ENCODE results near the gene HPN. TPM values are rescaled to one million over a fixed set of nuclear protein-coding genes. Genes with fewer than 3 reads are reported as not detected.

The HPN gene
- total and polyA plus RNA-seq, 2 of the 13 experiments (the other 11 are each of a cell fraction or from before 2014, with no cell fraction given), result 46.7 to 261 TPM

DNA sequence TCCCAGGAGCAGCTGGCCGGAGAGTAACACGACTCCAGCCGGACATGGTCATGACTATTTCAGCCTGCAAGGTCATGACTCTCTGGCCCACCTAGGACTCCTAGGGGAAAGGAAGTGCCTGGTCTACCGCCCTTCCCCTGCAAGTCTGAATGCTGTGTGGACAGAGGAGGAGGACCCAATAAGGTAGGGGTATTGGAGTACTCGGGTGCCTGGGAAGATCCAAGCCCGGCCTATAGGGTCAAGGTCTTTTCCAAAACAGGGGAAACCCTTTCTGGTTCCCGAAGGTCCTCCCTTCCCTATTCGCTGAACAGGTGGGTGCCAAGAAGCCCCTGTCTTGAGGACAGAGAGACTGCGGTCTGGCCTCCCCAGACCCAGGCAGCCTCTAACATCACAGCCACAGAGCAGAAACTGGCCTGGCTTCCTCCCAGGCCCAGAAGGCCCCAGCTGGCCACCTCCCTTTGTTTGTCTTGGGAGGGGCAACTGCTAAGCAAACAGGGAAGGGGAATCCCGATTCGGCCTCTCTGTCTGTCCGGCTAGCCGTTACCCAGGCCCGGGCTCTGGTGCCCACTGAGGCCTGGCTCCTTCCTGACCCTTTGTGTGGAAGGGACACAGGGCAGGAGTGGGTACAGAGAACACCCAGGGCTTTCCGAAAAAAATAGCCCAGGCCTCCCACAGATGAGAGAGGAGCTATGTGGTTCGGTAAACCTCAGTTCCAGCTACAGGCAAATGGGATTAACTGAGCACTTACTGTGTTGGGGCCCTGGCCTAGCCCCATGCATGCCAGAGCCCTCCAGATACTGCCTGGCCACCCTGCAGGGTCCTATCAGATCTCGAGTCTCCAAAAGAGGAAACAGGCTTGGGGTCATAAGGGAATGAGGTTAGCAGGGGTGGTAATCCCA, 46.6 kb upstream of the HPN start (continued):
- TF ChIP-seq KDM6A (CRISPR knock-in tag; IDR thresholded peaks at IDR 0.05; ENCODE audit: low read depth) (peak; percentile 73), ZNF776 (CRISPR knock-in tag; IDR thresholded peaks at IDR 0.05) (peak; percentile 47; the same call in 1 of the 2 replicates), MTF2 (CRISPR knock-in tag; IDR thresholded peaks at IDR 0.05; ENCODE audit: borderline replicate concordance) (no peak), RXRA (CRISPR knock-in tag; IDR thresholded peaks at IDR 0.05) (peak; percentile 85), ZNF232 (CRISPR knock-in tag; IDR thresholded peaks at IDR 0.05; ENCODE audit: borderline replicate concordance) (peak; percentile 71; the same call in 1 of the 2 replicates), ZNF33A (CRISPR knock-in tag; IDR thresholded peaks at IDR 0.05; ENCODE audit: borderline replicate concordance) (0 out of 2 replicates have a peak, but pooled peaks have one; percentile 27), NR2F6 (IDR thresholded peaks at IDR 0.05) (peak; percentile 72), NR2F6 (CRISPR knock-in tag; IDR thresholded peaks at IDR 0.05) (peak; percentile 79), ZNF552 (CRISPR knock-in tag; IDR thresholded peaks at IDR 0.05; ENCODE audit: borderline replicate concordance) (no peak), BRD4 (CRISPR knock-in tag; IDR thresholded peaks at IDR 0.05) (no peak), ZNF724P (CRISPR knock-in tag; IDR thresholded peaks at IDR 0.05; ENCODE audit: borderline replicate concordance) (peak; percentile 61; the same call in 1 of the 2 replicates), SP1 (IDR thresholded peaks at IDR 0.05) (no peak), SP1 (CRISPR knock-in tag; IDR thresholded peaks at IDR 0.05) (peak; percentile 60; the same call in 1 of the 2 replicates), ZNF264 (CRISPR knock-in tag; IDR thresholded peaks at IDR 0.05) (no peak; the same call in 1 of the 2 replicates), MXD4 (CRISPR knock-in tag; IDR thresholded peaks at IDR 0.05) (no peak), HNRNPL (IDR thresholded peaks at IDR 0.05; ENCODE audit: low read depth, low read length) (peak; percentile 89), MYNN (CRISPR knock-in tag; IDR thresholded peaks at IDR 0.05; ENCODE audit: low read depth) (no peak), FOXJ3 (CRISPR knock-in tag; IDR thresholded peaks at IDR 0.05; ENCODE audit: borderline replicate concordance) (no peak; the same call in 1 of the 2 replicates), ZNF234 (CRISPR knock-in tag; conservative IDR thresholded peaks at IDR 0.05) (no peak), TEAD2 (CRISPR knock-in tag; IDR thresholded peaks at IDR 0.05) (no peak)
- TF ChIP-seq, protein P1, sequence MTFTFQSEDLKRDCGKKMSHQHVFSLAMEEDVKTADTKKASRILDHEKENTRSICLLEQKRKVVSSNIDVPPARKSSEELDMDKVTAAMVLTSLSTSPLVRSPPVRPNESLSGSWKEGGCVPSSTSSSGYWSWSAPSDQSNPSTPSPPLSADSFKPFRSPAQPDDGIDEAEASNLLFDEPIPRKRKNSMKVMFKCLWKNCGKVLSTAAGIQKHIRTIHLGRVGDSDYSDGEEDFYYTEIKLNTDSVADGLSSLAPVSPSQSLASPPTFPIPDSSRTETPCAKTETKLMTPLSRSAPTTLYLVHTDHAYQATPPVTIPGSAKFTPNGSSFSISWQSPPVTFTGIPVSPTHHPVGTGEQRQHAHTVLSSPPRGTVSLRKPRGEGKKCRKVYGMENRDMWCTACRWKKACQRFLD (CRISPR knock-in tag; IDR thresholded peaks at IDR 0.05; ENCODE audit: borderline replicate concordance), result no peak
- TF ChIP-seq, protein P2, sequence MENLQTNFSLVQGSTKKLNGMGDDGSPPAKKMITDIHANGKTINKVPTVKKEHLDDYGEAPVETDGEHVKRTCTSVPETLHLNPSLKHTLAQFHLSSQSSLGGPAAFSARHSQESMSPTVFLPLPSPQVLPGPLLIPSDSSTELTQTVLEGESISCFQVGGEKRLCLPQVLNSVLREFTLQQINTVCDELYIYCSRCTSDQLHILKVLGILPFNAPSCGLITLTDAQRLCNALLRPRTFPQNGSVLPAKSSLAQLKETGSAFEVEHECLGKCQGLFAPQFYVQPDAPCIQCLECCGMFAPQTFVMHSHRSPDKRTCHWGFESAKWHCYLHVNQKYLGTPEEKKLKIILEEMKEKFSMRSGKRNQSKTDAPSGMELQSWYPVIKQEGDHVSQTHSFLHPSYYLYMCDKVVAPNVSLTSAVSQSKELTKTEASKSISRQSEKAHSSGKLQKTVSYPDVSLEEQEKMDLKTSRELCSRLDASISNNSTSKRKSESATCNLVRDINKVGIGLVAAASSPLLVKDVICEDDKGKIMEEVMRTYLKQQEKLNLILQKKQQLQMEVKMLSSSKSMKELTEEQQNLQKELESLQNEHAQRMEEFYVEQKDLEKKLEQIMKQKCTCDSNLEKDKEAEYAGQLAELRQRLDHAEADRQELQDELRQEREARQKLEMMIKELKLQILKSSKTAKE (CRISPR knock-in tag; IDR thresholded peaks at IDR 0.05; ENCODE audit: borderline replicate concordance), result peak; percentile 91; the same call in 1 of the 2 replicates
